Activated CD4-positive, CD25-positive, alpha-beta regulatory T cell treated with anti-CD3 and anti-CD28 coated beads, Interleukin-2, amount 50 U/mL, for 24 hours (primary cell): ENCODE data around the gene PEX19.

Experiments used
- ATAC-seq, 2 donors: fragments of 150-1000 bp; cut with Tn5 transposase; one replicate each; pipeline ENCODE4 v1.10.0; 2021; ENCODE audit warnings: mild to moderate bottlenecking in 1 of 2, moderate library complexity in 1 of 2

The PEX19 gene

DNA sequence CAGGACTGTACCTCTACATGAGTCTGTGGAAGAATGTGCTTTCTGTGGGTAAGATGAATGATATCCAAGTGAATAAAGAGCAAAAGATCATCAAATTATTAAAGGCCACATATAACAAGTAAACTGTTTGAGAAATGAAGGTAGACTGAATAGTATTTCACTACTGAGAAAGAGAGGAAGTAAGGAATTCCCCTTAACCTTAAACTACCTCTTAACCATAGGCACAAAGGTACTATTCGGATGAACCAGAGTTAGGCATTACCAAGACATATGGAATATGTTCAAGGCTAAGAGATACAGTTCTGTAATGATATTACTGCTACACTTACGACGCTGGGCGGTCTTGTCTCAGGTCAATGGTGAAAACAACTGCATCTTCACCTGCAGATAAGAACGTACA, 48.1 kb downstream of the PEX19 start:
- no peak for ATAC-seq

- ATAC-seq = no peak
Measured at GRCh38 chr1:160232911-160233310, 52.0 kb downstream of the PEX19 start.

DNA sequence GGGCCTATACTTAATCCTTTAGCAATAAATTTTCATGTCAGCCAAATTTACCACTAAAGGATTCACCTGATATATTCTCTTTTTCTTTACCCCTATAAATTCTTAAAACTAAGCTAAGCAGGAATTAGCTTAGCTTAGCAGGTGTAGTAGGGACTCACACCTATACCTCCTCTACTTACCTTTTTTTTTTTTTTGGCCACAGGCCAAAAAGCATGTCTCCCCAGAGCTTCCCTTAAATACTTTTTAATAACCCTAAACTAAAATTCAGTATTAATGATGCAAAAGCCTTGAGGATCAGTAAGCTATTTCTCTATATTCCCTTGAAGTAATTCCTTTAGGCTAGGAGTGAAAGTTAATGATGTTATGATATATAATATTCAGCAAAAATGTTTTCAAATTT, 56.5 kb downstream of the PEX19 start:
- ATAC-seq = no peak

DNA sequence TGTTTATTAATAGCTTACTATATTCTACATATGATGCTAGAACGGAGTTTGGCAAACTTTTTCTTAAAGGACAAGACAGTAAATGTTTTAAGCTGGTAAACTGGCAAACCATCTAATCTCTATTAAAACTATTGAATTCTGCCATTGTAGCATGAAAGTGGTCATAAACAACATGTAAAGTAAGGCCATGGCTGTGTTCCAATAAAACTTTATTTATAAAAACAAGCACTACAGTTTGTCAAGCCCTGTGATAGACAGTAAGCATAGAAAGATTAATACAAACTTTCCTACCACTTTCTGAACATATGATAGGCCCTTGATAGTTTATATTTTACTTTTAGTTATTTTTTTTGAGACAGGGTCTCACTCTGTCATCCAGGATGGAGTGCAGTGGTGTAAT, 57.4 kb downstream of the PEX19 start:
- no peak for ATAC-seq

DNA sequence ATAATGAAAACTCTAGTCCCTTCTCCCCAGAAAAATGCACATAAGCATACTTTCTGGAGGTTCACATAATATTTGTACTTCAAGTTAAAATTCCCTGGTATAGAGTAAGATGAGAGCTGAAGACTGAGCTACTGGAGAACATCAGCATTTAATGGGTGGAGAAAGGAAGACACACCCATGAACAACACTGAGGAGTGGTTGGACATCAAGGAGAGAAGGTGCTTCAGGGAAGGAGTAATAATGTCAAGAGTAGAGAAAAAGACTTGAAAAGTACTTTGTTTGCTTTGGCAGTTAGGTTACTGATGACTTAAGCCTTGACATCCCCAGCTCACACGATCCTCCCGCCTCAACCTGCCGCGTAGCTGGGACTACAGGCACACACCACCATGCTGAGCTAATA, 57.9 kb downstream of the PEX19 start:
- no peak for ATAC-seq
